Keratinocyte (primary cell): ENCODE data around the gene ZNF615.

Experiments used
- EZH2 ChIP-seq: IDR thresholded peaks from one replicate; pipeline ENCODE4 v1.6.1; 2012; ENCODE audit warnings: inconsistent platforms, mild to moderate bottlenecking, low read length, moderate library complexity
- TF ChIP-seq, protein P1 (sequence below), 3 experiments: IDR thresholded peaks in 1 of 3; conservative IDR thresholded peaks in 1 of 3; optimal IDR thresholded peaks in 1 of 3; 2 replicates in 2 of 3; 3 replicates in 1 of 3; pipeline versions ENCODE3 to v1.5.1; 2011; ENCODE audit warnings: low read length in 3 of 3, mild to moderate bottlenecking in 3 of 3, moderate library complexity in 2 of 3, control low read depth in 1 of 3, inconsistent platforms in 1 of 3; ENCODE audit not compliant: insufficient read depth in 2 of 3; ENCODE audit errors: extremely low read depth in 1 of 3

DNA sequence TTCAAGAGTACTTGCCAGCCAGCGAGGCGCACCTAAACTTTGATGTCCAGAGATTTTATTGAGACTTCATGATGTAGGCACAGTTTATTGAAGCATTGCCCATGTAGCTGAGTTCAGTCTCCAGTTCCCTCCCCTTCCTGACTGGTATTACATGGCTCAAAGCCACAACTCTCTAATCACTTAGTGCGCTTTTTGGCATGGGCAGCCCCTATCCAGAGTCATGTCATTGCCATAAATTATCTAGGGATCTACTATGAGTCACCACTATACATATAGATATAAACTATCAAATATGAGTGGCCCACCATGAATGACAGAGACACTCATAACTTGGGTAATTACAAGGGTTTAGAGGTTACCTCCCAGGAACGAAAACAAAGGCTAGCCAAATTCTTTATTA, 12.5 kb upstream of the ZNF615 start:
- TF ChIP-seq, protein P1, sequence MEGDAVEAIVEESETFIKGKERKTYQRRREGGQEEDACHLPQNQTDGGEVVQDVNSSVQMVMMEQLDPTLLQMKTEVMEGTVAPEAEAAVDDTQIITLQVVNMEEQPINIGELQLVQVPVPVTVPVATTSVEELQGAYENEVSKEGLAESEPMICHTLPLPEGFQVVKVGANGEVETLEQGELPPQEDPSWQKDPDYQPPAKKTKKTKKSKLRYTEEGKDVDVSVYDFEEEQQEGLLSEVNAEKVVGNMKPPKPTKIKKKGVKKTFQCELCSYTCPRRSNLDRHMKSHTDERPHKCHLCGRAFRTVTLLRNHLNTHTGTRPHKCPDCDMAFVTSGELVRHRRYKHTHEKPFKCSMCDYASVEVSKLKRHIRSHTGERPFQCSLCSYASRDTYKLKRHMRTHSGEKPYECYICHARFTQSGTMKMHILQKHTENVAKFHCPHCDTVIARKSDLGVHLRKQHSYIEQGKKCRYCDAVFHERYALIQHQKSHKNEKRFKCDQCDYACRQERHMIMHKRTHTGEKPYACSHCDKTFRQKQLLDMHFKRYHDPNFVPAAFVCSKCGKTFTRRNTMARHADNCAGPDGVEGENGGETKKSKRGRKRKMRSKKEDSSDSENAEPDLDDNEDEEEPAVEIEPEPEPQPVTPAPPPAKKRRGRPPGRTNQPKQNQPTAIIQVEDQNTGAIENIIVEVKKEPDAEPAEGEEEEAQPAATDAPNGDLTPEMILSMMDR (optimal IDR thresholded peaks at IDR 0.05 in 1 of 3, IDR thresholded peaks at IDR 0.05 in 1 of 3, conservative IDR thresholded peaks at IDR 0.05 in 1 of 3; ENCODE audit: extremely low read depth in 1 of 3, insufficient read depth in 2 of 3, low read length in 3 of 3) = no peak
- no peak for TF ChIP-seq EZH2
